GM12892 (cell line): ENCODE results near the gene SPTLC3.

Experiments
- DNase-seq: peaks from one replicate; pipeline ENCODE4 v3.0.0; 2011; ENCODE audit not compliant: insufficient read length
- FAIRE-seq: peaks from 2 replicates; lab custom pipeline; 2011; peaks lifted over from hg19 to GRCh38; lab: Jason Lieb, UNC
- POLR2A ChIP-seq: IDR thresholded peaks from 2 replicates; pipeline ENCODE4 v1.6.1; 2011; ENCODE audit warnings: low read depth, low read length, control low read depth
- POLR2AphosphoS5 ChIP-seq: IDR thresholded peaks from 2 replicates; pipeline ENCODE4 v1.6.1; 2011; ENCODE audit warnings: low read depth, low read length, control low read depth
- TAF1 ChIP-seq: IDR thresholded peaks from 2 replicates; pipeline ENCODE4 v1.6.1; 2011; ENCODE audit warnings: low read depth, mild to moderate bottlenecking, control low read depth, low read length, borderline replicate concordance

The SPTLC3 gene

GRCh38 chr20:13068336-13068735, 59.6 kb downstream of the SPTLC3 start:
- no peak for TF ChIP-seq TAF1
- no peak for TF ChIP-seq POLR2A
- TF ChIP-seq POLR2AphosphoS5, result no peak
- FAIRE-seq, result no peak
- DNase-seq, result no peak

DNA sequence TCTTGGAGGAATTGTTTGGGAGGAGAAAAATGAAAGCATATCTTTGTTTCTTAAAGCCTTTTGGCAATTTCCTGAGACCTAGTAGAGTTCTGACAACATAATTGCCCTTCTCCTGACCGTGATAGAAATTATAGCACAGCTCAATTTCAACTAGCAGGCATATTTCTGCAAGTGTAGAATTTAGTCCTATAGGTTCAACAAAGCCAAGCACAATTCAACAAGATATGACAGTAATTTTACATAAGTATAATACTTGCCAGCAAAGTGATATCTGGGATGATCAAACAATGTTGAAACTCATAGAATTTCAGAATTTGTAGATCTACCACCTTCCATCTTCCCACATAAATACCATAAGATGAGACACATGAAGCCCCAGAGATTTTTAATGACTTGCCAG, 73.1 kb downstream of the SPTLC3 start:
- DNase-seq, result no peak
- FAIRE-seq, result no peak

GRCh38 chr20:13082378-13082777, 73.6 kb downstream of the SPTLC3 start:
- no peak for TF ChIP-seq POLR2AphosphoS5
- no peak for TF ChIP-seq TAF1
- no peak for TF ChIP-seq POLR2A
- FAIRE-seq, result no peak
- no peak for DNase-seq

More for the DNA sequence above, 73.1 kb downstream of the SPTLC3 start:
- no peak for TF ChIP-seq POLR2A
- no peak for TF ChIP-seq POLR2AphosphoS5
- no peak for TF ChIP-seq TAF1

DNA sequence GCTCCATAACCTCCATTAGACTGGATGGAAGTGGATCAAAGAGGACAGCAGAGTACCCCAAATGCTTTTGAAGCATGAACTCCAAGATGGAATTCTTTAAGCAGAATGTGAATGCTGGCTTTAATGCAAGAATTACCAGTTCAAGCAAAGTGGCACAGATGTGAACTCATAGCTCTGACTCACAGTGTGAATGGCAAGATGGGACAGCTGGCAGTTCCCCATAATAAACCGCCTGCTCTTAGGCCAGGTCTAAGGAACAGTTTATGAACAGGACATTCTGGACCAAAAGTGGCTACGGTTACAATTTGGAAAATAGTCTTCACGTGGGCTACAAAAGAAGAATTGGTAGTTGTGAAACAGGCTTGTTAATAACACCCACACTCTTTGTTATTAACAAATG, 76.5 kb downstream of the SPTLC3 start:
- FAIRE-seq (no peak), DNase-seq (no peak)
- TF ChIP-seq TAF1, result no peak
- TF ChIP-seq POLR2A, result no peak
- no peak for TF ChIP-seq POLR2AphosphoS5

GRCh38 chr20:13089950-13090469, 81.2 kb downstream of the SPTLC3 start:
- FAIRE-seq, result no peak
- no peak for TF ChIP-seq POLR2AphosphoS5
- no peak for TF ChIP-seq POLR2A
- TF ChIP-seq TAF1, result no peak
- DNase-seq, result no peak

DNA sequence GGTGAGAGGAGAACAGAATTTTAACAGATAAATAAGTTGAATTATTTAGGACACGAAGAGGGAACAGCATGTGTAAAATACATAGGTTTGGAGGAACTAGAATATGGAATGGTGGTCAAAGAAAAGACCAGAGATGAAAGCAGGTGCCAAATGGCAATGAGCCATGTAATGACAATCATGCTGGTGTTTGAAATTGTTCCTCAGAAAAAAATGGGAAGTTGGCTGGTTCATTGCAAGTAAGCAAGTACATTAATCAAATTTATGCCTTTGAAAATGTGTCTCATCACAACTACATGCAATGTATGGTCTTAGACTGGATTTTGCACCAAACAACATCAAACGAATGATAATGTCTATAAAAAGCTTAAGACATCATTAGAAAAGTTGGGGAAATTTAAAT, 83.3 kb downstream of the SPTLC3 start:
- FAIRE-seq (no peak), DNase-seq (no peak)
- TF ChIP-seq POLR2A (no peak), TAF1 (no peak), POLR2AphosphoS5 (no peak)

DNA sequence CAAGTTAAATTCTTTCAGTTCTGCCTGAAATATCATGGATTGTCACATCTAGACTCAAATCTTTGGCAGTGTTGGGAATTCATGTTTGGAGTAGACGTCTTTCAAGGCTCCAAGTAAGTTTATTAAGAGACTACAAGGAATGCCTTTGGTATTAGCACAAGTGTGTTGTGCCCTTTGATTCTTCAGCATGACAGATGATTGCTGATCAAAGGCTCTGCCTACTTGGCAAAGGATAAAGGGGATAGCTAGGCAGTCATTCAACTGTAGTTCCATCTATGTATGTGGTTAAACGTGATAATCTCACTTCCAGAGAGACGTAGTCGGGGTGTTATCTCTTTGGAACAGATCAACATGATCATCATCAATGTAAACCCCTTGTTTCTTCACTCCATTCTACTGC, 86.2 kb downstream of the SPTLC3 start:
- no peak for DNase-seq
- FAIRE-seq, result no peak
- TF ChIP-seq TAF1 (no peak), POLR2A (no peak), POLR2AphosphoS5 (no peak)

DNA sequence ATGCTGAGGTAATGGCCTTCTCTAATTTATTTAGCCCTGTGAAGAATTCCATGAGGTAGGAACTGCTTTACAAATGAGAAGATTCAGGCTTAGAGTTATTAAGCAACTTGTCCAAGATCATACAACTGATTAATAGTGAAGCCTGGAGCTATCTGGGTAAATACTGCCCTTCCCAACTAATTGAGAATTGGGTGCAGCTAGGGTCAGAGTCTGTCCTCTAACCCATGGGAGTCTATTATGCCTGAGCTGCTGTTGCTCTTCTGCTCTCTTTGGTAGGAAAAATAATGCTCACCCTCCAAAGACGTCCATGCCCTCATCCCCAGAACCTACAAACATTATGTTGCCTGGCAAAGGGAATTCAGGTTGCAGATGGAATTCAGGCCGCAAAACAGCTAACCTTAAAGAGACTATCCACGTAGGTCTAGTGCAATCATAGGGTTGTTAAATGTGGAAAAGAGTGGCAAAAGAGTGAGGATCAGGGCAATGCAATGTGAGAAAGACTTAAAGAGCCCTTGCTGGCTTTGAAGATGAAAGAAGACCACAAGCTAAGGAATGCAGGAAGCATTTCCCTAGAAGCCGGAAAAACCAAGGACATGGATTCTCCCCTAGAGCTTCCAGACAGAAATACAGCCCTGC, 90.1 kb downstream of the SPTLC3 start:
- DNase-seq (no peak), FAIRE-seq (no peak)
- no peak for TF ChIP-seq POLR2AphosphoS5

DNA sequence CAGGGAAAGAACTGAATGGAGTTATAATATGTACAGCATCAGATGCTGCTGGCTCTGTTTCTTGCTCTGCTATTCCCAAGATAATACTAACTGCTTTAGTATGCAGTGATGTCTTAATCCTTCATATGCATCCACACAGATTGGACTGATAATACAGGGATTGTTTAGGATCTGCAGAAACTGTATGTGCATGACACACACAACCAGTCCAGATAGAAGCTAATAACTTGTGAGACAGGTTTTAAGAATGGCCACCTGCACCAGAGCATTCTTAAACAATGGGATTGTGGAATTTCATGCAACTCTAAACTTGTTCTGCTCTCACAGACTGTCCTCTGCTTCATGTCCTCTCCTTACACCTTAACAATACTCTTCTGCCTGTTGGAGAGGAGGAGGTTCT, 90.9 kb downstream of the SPTLC3 start:
- no peak for TF ChIP-seq POLR2AphosphoS5
- TF ChIP-seq POLR2A, result no peak
- no peak for TF ChIP-seq TAF1
- no peak for FAIRE-seq
- no peak for DNase-seq

DNA sequence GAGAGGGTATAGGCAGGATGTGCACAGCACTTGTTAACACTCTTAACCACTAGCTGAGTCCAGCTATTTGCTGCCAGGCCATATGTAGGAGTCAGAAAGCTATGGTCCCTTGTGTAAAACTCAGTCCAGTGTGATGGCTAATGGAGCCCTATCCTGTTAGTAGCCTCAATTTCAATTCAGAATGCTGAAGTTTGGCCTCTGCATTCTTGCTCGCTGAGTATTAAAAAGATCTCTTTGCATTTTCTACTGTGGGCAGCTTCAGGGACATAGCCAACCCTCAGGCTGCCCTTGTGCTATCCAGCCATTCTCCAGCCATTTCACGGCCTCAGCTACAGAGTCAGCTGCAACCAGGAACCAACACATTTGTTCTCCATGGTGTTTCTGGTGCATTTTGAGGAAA, 92.5 kb downstream of the SPTLC3 start:
- DNase-seq, result no peak
- no peak for FAIRE-seq
- no peak for TF ChIP-seq TAF1
- TF ChIP-seq POLR2AphosphoS5, result no peak
- TF ChIP-seq POLR2A, result no peak

- DNase-seq, result no peak
- FAIRE-seq, result no peak
- TF ChIP-seq POLR2AphosphoS5 (no peak), POLR2A (no peak), TAF1 (no peak)
These were observed 92.9 kb downstream of the SPTLC3 start for GRCh38 chr20:13101706-13102105.

DNA sequence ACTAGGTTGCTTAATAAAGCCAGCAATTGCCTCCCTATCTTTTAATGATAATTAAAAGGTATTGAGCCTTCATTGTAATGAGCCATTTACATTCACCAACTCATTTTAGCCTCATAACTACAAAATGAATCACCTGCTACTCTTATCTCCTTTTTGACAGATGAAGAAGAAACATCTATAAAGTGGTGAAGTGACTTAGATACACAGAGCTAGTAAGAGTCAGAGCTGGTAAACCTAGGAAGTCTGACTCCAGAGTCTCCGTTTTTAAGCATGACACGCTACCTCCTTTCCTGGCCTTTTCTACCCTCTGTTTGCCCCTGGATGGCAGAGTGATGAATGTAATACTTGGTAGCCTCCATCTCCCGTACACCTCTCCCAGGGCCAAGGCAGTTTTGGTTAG, 93.5 kb downstream of the SPTLC3 start:
- TF ChIP-seq TAF1, result no peak
- no peak for TF ChIP-seq POLR2A
- no peak for TF ChIP-seq POLR2AphosphoS5
- no peak for FAIRE-seq
- DNase-seq, result no peak

GRCh38 chr20:13102694-13103093, 93.9 kb downstream of the SPTLC3 start:
- DNase-seq (no peak), FAIRE-seq (no peak)
- TF ChIP-seq POLR2AphosphoS5, result no peak
- no peak for TF ChIP-seq TAF1
- TF ChIP-seq POLR2A, result no peak
